CD14-positive monocyte (primary cell): ENCODE measurements around the gene CFAP61. TPM values are rescaled to one million over a fixed set of nuclear protein-coding genes. Genes with fewer than 3 reads are reported as not detected.

Experiments used
- DNase-seq, 3 donors: peaks; one replicate each; pipeline ENCODE4 v3.0.0-alpha.2; 2011 to 2022
- H2AFZ ChIP-seq: 2 replicates; pipeline ENCODE4 v1.6.0; 2012; ENCODE audit warnings: mild to moderate bottlenecking, low read depth, low read length, inconsistent platforms; ENCODE audit not compliant: insufficient read depth, poor library complexity, severe bottlenecking
- H3K27ac ChIP-seq, 2 donors: 1 replicate in 1 of 2; 2 replicates in 1 of 2; pipeline ENCODE4 v1.5.1; 2012 to 2013; ENCODE audit warnings: low read length in 2 of 2, control low read depth in 1 of 2, inconsistent platforms in 1 of 2, low read depth in 1 of 2, mild to moderate bottlenecking in 1 of 2
- H3K27me3 ChIP-seq, 2 donors: one replicate each; pipeline versions ENCODE4 v1.6.0 to v1.6.1; 2011 to 2013; ENCODE audit warnings: low read length in 2 of 2; ENCODE audit not compliant: control insufficient read depth in 2 of 2, insufficient read depth in 2 of 2
- H3K36me3 ChIP-seq, 2 donors: replicated peaks in 1 of 2; 1 replicate in 1 of 2; 2 replicates in 1 of 2; pipeline versions ENCODE4 v1.5.1 to v1.6.1; 2012 to 2013; ENCODE audit warnings: low read length in 2 of 2, control low read depth in 1 of 2, inconsistent platforms in 1 of 2, mild to moderate bottlenecking in 1 of 2; ENCODE audit not compliant: insufficient read depth in 2 of 2, control insufficient read depth in 1 of 2
- H3K4me1 ChIP-seq, 2 donors: 1 replicate in 1 of 2; 2 replicates in 1 of 2; pipeline versions ENCODE4 v1.5.1 to v1.6.1; 2012 to 2013; ENCODE audit warnings: low read length in 2 of 2, control low read depth in 1 of 2, inconsistent platforms in 1 of 2, mild to moderate bottlenecking in 1 of 2, moderate library complexity in 1 of 2; ENCODE audit not compliant: insufficient read depth in 2 of 2, control insufficient read depth in 1 of 2
- H3K4me2 ChIP-seq: replicated peaks from 2 replicates; pipeline ENCODE3; 2012; ENCODE audit warnings: low read length, moderate library complexity, mild to moderate bottlenecking; ENCODE audit not compliant: poor library complexity, severe bottlenecking; ENCODE audit errors: extremely low read depth
- H3K4me3 ChIP-seq, 3 experiments: fragments of 200-600 bp in 1 of 3; sonication (generic) in 1 of 3; replicated peaks in 1 of 3; 1 replicate in 2 of 3; 2 replicates in 1 of 3; pipeline ENCODE4 v1.5.1; 2011 to 2013; ENCODE audit warnings: low read length in 3 of 3, mild to moderate bottlenecking in 3 of 3, control low read depth in 2 of 3, low read depth in 2 of 3, inconsistent platforms in 1 of 3, moderate library complexity in 1 of 3
- H3K79me2 ChIP-seq: 2 replicates; pipeline ENCODE4 v1.6.0; 2012; ENCODE audit warnings: mild to moderate bottlenecking, control low read depth, inconsistent platforms, low read length, moderate library complexity; ENCODE audit not compliant: insufficient read depth
- H3K9ac ChIP-seq: 2 replicates; pipeline ENCODE4 v1.6.0; 2017; ENCODE audit warnings: low read length, mild to moderate bottlenecking; ENCODE audit not compliant: insufficient read depth, poor library complexity, severe bottlenecking
- H3K9me3 ChIP-seq, 2 donors: replicated peaks in 1 of 2; 1 replicate in 1 of 2; 2 replicates in 1 of 2; pipeline versions ENCODE4 v1.5.1 to v1.6.1; 2012 to 2013; ENCODE audit warnings: low read length in 2 of 2, control low read depth in 1 of 2; ENCODE audit not compliant: control insufficient read depth in 1 of 2, insufficient read depth in 1 of 2
- H4K20me1 ChIP-seq: 2 replicates; pipeline ENCODE4 v1.6.0; 2012; ENCODE audit warnings: mild to moderate bottlenecking, low read length, control low read depth, moderate library complexity; ENCODE audit not compliant: insufficient read depth
- H3K27ac Mint-ChIP-seq, 7 donors: one replicate each; pipeline ENCODE4 v1.8.0; 2020; ENCODE audit warnings: mild to moderate bottlenecking in 7 of 7, mixed read lengths in 7 of 7, moderate library complexity in 6 of 7, inconsistent platforms in 2 of 7
- H3K27me3 Mint-ChIP-seq, 3 donors: one replicate each; pipeline ENCODE4 v1.8.0; 2021 to 2022; ENCODE audit warnings: low read depth in 3 of 3, mild to moderate bottlenecking in 3 of 3, mixed read lengths in 3 of 3, moderate library complexity in 3 of 3, inconsistent platforms in 1 of 3
- H3K36me3 Mint-ChIP-seq, 2 donors: one replicate each; pipeline ENCODE4 v1.8.0; 2020; ENCODE audit warnings: mixed read lengths in 2 of 2, inconsistent platforms in 1 of 2, mild to moderate bottlenecking in 1 of 2
- H3K4me1 Mint-ChIP-seq: one replicate; pipeline ENCODE4 v1.8.0; 2020; ENCODE audit warnings: mild to moderate bottlenecking, mixed read lengths
- H3K4me3 Mint-ChIP-seq, 2 donors: one replicate each; pipeline ENCODE4 v1.8.0; 2020; ENCODE audit warnings: mild to moderate bottlenecking in 2 of 2, mixed read lengths in 2 of 2, moderate library complexity in 1 of 2
- H3K9me3 Mint-ChIP-seq, 7 donors: one replicate each; pipeline ENCODE4 v1.8.0; 2020 to 2022; ENCODE audit warnings: mixed read lengths in 7 of 7, mild to moderate bottlenecking in 6 of 7, moderate library complexity in 6 of 7, inconsistent platforms in 2 of 7
- CTCF ChIP-seq: fragments of 200-600 bp; IDR thresholded peaks from one replicate; pipeline ENCODE4 v1.8.0; 2022; ENCODE audit warnings: antibody characterized with exemption, mild to moderate bottlenecking
- WGBS: methylation state at CpG from one replicate; pipeline ENCODE4 v1.1.5; 2013; ENCODE audit warnings: missing lambda C conversion rate; ENCODE audit not compliant: insufficient coverage; 5-methylcytosine and 5-hydroxymethylcytosine counted together
- intact Hi-C, 2 donors: fragments of 100-400 bp; cut with micrococcal nuclease; formaldehyde crosslinking; loops; one replicate each; pipeline versions ENCODE4 v1.15.0 to v1.15.1; 2023
- polyA plus RNA-seq, 3 donors: library from polyadenylated mRNA; depleted of rRNA in 1 of 3; unstranded in 2 of 3; stranded (reverse) in 1 of 3; fragments of 300-500 nt in 2 of 3; fragments of >200 nt in 1 of 3; fragmentation: Illumina TruSeq in 2 of 3; gene quantifications; 1 replicate in 2 of 3; 2 replicates in 1 of 3; pipeline ENCODE4 v1.2.3, GENCODE V29; 2012 to 2021

Gene CFAP61
- polyA plus RNA-seq, 3 donors: not detected

DNA sequence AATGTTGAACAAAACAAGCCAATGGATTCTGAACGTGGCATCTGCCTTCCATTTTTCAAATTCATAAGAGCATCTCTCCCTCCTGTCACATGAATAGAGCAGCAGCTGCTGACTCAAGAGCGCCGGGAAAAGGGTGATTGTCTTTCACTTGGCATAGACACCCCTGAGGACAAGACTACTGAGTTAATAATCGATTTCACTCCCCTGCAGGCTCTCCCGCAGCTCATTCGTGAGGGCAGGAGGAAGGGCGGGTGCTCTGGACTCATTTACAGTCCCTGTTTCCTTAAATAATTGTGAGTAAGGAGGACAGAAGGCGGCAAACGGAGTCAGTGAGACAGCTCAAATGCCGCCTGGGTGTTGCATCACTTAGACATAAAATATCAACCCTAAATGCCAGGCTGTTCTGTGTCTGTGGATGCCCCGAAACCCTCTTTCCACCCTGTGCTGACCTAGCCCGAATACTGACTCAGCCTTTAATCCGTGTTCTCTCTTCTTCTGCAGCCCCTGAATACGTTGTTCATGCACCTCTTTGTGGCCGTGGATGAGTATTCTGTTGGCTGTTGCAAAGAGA is 21.6 kb downstream of the CFAP61 start:
- no peak for TF ChIP-seq CTCF
- Mint-ChIP-seq H3K4me3 (no peak overlapping the region), H3K27ac (no peak overlapping the region), H3K9me3 (peaks cover 0 to 2% (median 0%) of the 10 kb centered on the region in 7 donors), H3K36me3 (no peaks in the 10 kb centered on the region), H3K4me1 (peaks cover 8% of the 10 kb centered on the region), H3K27me3 (peaks cover 3 to 11% (median 5%) of the 10 kb centered on the region in 3 donors)
- no peak overlapping the region for H3K4me3 ChIP-seq
- H3K4me2 ChIP-seq: no peak overlapping the region
- no peak for DNase-seq
- 80% methylated on average over 10 of the region's 15 CpGs for WGBS
- H3K4me1 ChIP-seq: no peaks in the 10 kb centered on the region
- no peaks in the 10 kb centered on the region for H4K20me1 ChIP-seq
- no peak overlapping the region for H2AFZ ChIP-seq
- H3K36me3 ChIP-seq: no peaks in the 10 kb centered on the region
- H3K9me3 ChIP-seq: no peaks in the 10 kb centered on the region
- H3K79me2 ChIP-seq: no peaks in the 10 kb centered on the region
- H3K27me3 ChIP-seq: no peaks in the 10 kb centered on the region
- H3K9ac ChIP-seq: no peak overlapping the region
- H3K27ac ChIP-seq: no peak overlapping the region
- intact Hi-C loops: no loop called here

DNA sequence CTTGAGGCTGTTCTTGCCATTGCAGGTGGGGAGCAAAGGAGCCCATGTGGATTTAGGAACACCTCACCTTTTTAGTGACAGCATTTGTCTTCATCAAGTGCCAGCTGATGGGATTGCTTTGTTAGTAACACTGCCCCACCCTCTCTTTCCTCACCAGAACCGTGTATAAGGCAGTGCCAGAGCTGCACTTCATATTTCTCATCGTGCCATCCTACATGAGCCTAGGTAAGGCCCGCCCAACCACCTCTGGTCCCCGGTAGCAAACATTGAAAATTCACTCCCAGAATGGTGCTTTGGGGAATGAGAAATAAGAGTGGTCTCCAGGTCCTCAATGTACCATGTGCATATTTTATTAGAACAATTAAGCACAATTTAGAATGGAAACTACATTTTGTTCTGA is 22.7 kb downstream of the CFAP61 start:
- Histone ChIP-seq H3K4me2 (no peak overlapping the region), H3K9ac (no peak overlapping the region), H3K27me3 (no peaks in the 10 kb centered on the region), H3K36me3 (no peaks in the 10 kb centered on the region), H3K4me3 (no peak overlapping the region), H3K27ac (no peak overlapping the region), H3K9me3 (no peaks in the 10 kb centered on the region), H3K4me1 (no peaks in the 10 kb centered on the region), H4K20me1 (no peaks in the 10 kb centered on the region), H3K79me2 (no peaks in the 10 kb centered on the region), H2AFZ (no peak overlapping the region)
- H3K4me1 Mint-ChIP-seq: peaks cover 5% of the 10 kb centered on the region
- H3K27me3 Mint-ChIP-seq: peaks cover 3 to 11% (median 5%) of the 10 kb centered on the region in 3 donors
- H3K36me3 Mint-ChIP-seq: no peaks in the 10 kb centered on the region
- intact Hi-C loops: no loop called here
- H3K27ac Mint-ChIP-seq: no peak overlapping the region
- no peak for TF ChIP-seq CTCF
- H3K9me3 Mint-ChIP-seq: peaks cover 0 to 2% (median 0%) of the 10 kb centered on the region in 7 donors
- no peak for DNase-seq
- no peak overlapping the region for H3K4me3 Mint-ChIP-seq
- 90% methylated on average over 2 of the region's 4 CpGs for WGBS
